GM21825 (cell line): ENCODE results near the gene SMARCE1.
A peak's percentile ranks its signal among the peaks of the same experiment; 100 is the strongest.

Experiments
- ATAC-seq: cut with Tn5 transposase; IDR thresholded peaks from one replicate; pipeline ENCODE4 v1.9.1; 2021; ENCODE audit warnings: mild to moderate bottlenecking, moderate library complexity; ENCODE audit not compliant: unreplicated experiment

The SMARCE1 gene

DNA sequence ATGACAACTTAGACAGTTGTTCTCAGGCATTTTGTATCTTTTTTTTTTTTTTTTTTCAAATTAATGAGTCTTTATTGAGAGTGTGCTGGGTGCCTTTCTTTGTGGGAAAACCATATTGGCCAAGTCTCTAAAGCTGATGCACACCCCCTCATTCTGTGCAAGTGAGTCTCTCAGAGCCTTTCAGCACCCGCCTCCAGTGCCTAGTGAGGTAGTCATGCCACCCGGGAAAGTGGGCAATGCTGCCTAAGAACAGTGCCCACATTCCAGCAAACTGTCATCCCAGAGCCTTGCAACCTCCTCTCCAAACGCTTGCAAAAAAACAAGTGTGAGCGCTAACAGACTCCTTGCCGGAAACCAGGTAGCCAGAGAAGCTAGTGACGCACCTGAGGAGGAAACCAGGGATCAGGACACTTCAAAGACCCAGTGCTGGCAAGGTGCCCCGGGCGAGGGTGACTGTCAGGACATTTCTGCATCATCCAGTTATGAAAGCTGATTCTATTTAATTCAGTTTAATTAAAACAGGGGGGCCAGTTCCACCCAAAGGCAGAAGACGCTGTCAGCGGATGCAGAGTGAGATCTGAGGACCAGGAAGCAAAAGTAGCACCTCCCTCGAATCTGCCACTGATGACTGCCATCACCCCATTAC, 34.9 kb downstream of the SMARCE1 start:
- no peak for ATAC-seq

- ATAC-seq: no peak
Measured at GRCh38 chr17:40611840-40612474, 35.7 kb downstream of the SMARCE1 start.

- ATAC-seq: no peak
Measured at GRCh38 chr17:40610359-40610758, 37.3 kb downstream of the SMARCE1 start.

GRCh38 chr17:40608061-40608581, 39.5 kb downstream of the SMARCE1 start:
- no peak for ATAC-seq

GRCh38 chr17:40607641-40608040, 40.0 kb downstream of the SMARCE1 start:
- no peak for ATAC-seq

DNA sequence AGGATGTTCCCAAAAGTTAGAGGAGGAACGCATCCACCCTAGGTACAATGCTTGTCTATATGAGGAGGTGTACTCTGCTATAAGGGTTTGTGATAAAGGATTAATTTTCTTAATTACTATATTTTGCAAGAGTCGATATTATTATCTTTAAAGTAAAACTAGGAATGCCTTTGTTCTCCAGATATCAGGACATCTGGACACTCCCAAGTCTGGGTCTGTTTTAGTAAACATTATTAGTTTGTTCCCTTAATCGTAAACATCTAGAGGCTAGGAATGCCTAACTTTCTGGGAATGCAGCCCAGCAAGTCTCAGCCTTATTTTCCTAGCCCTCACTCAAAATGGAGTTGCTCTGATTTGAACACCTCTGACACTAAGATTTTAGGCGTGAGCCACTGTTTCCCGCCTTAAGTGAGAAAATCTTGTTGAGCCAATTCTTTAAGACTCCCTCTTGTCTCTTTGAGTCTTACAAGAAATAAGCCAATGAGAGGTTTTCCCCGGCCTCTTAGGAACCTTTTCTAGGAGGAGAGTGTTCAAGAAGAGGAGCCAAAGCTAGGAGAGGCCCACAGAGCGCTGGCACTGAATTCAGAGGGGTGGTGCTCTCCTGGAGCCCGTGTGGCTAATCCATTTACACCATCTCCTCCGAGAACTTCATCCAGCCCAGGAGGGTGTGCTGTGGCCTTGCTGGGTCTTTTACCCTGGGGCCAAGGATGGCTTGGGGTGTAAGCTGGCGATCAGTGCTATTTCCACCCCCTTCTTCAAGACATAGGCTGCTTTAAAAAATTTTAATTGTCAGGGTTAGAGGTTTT, 40.9 kb downstream of the SMARCE1 start:
- ATAC-seq: no peak

DNA sequence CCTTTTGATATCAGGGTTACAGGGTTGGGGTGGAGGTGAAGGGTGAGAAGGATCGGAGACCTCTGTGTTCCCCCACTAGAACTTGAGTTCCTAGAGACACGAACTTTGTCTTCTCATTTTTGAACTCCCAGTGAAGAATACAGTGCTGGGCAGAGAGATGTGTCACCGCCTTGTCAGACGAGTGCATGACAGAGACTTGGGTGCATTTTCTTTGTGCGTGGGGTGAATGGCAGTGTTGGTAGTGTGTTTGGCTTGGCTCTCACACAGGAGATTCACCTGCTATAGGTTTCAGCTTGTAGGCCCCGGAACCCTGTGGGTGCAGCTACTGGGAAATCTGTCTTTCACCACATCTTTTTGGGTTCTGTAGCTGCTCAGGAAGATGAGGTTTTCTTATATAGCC, 42.3 kb downstream of the SMARCE1 start:
- no peak for ATAC-seq

DNA sequence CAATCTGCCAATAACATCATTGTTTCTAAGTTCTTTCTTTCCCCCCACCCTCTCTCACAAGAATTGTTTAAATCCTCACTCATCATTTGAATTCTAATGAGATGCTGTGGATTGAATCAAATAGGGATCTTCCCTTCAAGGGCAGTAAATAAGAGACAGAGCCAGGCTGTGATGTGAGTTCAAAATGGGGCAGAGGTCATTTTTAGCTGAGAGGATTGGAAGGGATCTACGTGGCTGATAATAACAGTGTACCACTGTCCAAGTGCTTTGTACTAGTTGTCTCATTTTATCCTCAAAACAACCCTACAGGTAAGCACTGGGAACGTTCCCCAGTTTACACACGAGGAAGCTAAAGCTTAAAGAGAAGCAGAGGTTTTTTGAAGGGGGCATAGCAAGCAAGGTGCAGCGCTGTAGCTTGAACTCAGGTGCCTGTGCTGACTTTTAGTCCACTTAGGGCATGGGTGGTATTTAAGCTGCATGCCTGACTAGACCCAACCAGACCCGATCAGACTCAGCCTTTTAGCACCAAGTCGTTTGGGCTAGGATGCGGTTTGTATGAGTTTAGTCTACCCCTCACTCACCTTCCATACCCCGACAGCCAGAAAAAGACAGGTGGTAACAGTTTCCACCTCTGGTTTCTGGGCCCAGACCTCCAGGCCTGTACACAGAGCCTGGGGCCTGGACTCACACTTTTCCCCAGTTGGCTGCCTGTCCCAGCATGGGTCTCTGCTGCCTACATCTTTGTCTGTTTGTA, 43.1 kb downstream of the SMARCE1 start:
- no peak for ATAC-seq

- no peak for ATAC-seq
Measured at GRCh38 chr17:40602445-40603443, 44.9 kb downstream of the SMARCE1 start.

GRCh38 chr17:40600486-40601046, 47.1 kb downstream of the SMARCE1 start:
- no peak for ATAC-seq

GRCh38 chr17:40599468-40599763, 48.2 kb downstream of the SMARCE1 start:
- no peak for ATAC-seq

DNA sequence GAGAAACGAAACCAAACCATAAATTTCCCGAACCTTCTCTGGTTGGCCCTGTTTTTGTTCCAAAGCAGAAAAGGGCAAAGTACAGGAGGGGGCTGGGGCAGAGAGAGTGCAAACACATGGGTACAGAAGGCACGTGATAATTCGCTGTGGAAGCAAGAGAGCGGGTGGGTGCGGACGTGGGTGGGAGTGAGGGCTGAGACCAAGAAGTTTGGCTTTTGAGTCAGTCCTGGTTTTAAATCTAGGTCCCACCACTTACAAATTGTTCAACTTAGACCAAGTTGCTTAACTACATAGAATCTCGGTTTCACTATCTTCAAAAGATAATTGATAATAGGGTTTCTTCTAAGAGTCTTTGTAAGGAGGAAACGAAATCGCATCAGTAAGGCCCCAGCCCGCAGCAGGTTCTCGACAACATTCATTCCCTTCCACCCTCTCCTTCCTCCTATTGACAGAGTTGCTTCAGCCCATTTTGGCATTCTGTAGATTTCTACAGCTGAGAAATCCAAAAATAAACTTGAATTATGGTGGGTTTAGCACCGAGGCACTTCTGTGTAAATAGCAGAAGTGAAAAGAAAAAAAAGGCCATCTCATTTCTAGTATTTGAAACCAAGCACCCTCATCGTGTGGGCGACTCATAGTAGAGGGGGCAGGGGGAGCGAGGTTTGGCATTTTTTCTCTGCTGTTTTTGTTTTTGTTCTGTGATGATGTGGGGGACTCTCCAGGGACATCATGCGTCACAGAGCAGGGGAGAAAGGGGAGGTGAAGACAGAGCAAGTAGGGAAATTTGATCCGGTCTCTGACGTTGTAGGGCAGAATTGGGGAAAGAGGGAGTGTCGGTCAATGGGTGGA, 48.8 kb downstream of the SMARCE1 start:
- ATAC-seq: peak; percentile 54

DNA sequence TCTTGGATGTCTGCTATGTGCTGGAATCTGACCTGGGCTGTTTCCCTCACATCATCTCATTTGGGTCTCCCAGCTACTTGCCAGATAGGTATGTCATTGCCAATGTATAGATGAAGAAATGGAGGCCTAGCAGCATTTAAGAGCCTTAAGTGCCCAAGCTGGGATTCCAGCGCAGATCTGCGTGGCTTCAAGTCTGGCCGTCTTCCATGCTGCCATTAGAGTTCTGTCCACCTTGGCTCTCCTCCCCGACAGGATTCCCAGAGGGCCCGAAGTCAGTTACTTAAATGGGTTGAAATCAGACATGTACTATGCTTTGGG, 49.4 kb downstream of the SMARCE1 start:
- ATAC-seq: no peak

DNA sequence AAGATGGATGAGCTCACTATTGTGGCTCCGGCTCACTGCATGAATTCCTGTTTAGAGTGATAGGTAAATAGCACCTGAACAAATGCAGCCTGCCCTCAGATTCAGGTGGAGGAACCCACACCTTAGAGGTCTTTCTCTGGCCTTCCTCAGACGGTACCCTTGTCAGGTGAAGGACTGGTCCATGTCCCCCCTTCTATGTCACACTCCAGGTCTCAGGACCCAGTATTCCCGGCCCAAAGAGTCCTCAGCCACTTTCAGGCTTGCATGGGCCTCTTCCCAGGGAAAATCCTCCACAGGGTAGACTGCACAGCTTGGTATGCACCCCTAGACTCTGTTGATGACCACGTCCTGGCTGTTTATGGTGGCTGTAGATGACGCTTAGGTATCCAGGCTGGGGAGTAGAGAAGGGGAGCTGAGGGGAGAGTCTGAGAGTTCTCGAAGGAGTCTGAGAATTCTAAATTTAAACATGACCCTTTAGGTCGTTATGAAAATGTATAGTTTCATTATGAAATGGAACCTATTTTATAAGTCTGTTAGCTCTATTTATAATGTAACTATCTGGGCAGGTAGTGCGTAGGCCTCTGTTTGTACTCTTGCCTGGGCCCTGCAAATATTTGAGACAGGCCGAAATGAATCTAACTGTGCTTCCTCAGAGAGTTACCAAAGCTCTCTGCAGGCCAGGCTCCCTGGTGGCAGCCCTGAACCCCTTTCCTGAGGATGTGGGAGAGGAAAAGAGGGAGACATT, 49.9 kb downstream of the SMARCE1 start:
- no peak for ATAC-seq

- ATAC-seq: no peak
Measured at GRCh38 chr17:40597156-40597555, 50.5 kb downstream of the SMARCE1 start.

DNA sequence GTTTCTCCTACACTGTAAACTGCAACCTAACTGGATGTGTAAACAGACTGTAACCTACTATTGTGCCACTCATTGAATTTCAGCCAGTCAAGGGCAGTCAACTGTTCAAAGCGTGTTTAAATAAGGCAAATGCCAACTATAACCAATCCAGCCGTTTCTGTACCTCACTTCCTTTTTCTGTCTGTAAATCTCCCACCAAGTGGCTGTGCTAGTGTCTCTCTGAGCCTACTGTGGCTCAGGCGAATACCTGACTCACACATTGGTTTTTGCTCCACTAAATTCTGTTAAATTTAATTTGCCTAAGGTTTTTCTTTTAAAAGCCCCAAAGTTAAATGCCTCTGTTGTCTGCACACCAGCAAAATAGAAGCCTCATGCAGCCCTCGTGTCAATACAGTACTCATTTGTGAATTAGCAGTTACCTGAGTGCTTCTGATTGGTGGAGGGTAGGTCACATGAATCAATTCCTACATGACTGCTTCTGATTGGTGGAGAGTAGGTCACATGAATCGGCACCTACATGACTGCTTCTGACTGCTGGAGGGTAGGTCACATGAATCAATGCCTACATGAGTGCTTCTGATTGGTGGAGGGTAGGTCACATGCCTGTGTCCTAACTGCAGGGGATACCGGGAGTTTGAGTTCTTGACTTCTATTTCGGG, 51.2 kb downstream of the SMARCE1 start:
- ATAC-seq: no peak

GRCh38 chr17:40590742-40591141, 56.9 kb downstream of the SMARCE1 start:
- no peak for ATAC-seq

- ATAC-seq: no peak
Measured at GRCh38 chr17:40588552-40588951, 59.1 kb downstream of the SMARCE1 start.
